ENCODE data around the gene ITSN1.

ITSN1 gene

DNA sequence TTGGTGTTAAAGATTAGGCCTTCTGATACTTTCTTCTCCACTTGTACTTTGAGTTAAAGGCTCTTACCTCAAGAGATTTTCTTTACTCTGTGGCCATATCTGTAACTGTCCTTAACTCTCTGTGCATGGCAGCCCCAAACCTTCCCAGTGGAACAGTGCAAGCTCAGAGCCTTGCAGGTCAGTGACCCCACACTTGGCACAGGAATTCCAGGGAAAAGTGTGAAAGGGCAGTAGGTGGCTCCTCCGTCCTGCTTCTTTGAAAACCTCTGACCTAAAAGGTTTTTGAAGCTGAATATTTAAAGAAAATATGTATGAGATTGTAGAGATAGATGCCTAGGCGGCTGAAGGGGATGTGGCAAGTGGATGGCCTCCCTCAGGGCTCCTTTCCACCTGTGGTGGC lies 26.3 kb downstream of the ITSN1 start:
- TF ChIP-seq, protein P1, sequence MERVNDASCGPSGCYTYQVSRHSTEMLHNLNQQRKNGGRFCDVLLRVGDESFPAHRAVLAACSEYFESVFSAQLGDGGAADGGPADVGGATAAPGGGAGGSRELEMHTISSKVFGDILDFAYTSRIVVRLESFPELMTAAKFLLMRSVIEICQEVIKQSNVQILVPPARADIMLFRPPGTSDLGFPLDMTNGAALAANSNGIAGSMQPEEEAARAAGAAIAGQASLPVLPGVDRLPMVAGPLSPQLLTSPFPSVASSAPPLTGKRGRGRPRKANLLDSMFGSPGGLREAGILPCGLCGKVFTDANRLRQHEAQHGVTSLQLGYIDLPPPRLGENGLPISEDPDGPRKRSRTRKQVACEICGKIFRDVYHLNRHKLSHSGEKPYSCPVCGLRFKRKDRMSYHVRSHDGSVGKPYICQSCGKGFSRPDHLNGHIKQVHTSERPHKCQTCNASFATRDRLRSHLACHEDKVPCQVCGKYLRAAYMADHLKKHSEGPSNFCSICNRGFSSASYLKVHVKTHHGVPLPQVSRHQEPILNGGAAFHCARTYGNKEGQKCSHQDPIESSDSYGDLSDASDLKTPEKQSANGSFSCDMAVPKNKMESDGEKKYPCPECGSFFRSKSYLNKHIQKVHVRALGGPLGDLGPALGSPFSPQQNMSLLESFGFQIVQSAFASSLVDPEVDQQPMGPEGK (CRISPR knock-in tag; IDR thresholded peaks at IDR 0.05; ENCODE audit: borderline replicate concordance): no peak
- TF ChIP-seq TOX (CRISPR knock-in tag; IDR thresholded peaks at IDR 0.05; ENCODE audit: borderline replicate concordance) (no peak), ZNF565 (CRISPR knock-in tag; conservative IDR thresholded peaks at IDR 0.05; ENCODE audit: low read depth) (no peak), SNAI2 (CRISPR knock-in tag; IDR thresholded peaks at IDR 0.05) (no peak), ZNF8 (CRISPR knock-in tag; IDR thresholded peaks at IDR 0.05) (no peak), ZFP30 (CRISPR knock-in tag; IDR thresholded peaks at IDR 0.05) (no peak), ARNTL (CRISPR knock-in tag; IDR thresholded peaks at IDR 0.05; ENCODE audit: borderline replicate concordance, low read depth) (no peak), CSDC2 (CRISPR knock-in tag; IDR thresholded peaks at IDR 0.05) (no peak), ZFP3 (CRISPR knock-in tag; IDR thresholded peaks at IDR 0.05) (no peak), ESRRG (CRISPR knock-in tag; IDR thresholded peaks at IDR 0.05) (no peak), BACH2 (CRISPR knock-in tag; IDR thresholded peaks at IDR 0.05; ENCODE audit: borderline replicate concordance) (no peak), ISL1 (CRISPR knock-in tag; IDR thresholded peaks at IDR 0.05) (no peak), GLIS3 (CRISPR knock-in tag; IDR thresholded peaks at IDR 0.05) (no peak), PPARA (CRISPR knock-in tag; IDR thresholded peaks at IDR 0.05; ENCODE audit: borderline replicate concordance) (no peak), ZC3H10 (CRISPR knock-in tag; IDR thresholded peaks at IDR 0.05) (no peak), ZNF70 (CRISPR knock-in tag; IDR thresholded peaks at IDR 0.05) (no peak), TCF4 (CRISPR knock-in tag; IDR thresholded peaks at IDR 0.05; ENCODE audit: borderline replicate concordance) (no peak), RARB (CRISPR knock-in tag; IDR thresholded peaks at IDR 0.05) (no peak)
- TF ChIP-seq, protein P2, sequence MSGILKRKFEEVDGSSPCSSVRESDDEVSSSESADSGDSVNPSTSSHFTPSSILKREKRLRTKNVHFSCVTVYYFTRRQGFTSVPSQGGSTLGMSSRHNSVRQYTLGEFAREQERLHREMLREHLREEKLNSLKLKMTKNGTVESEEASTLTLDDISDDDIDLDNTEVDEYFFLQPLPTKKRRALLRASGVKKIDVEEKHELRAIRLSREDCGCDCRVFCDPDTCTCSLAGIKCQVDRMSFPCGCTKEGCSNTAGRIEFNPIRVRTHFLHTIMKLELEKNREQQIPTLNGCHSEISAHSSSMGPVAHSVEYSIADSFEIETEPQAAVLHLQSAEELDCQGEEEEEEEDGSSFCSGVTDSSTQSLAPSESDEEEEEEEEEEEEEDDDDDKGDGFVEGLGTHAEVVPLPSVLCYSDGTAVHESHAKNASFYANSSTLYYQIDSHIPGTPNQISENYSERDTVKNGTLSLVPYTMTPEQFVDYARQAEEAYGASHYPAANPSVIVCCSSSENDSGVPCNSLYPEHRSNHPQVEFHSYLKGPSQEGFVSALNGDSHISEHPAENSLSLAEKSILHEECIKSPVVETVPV (CRISPR knock-in tag; IDR thresholded peaks at IDR 0.05): no peak
- TF ChIP-seq, protein P3, sequence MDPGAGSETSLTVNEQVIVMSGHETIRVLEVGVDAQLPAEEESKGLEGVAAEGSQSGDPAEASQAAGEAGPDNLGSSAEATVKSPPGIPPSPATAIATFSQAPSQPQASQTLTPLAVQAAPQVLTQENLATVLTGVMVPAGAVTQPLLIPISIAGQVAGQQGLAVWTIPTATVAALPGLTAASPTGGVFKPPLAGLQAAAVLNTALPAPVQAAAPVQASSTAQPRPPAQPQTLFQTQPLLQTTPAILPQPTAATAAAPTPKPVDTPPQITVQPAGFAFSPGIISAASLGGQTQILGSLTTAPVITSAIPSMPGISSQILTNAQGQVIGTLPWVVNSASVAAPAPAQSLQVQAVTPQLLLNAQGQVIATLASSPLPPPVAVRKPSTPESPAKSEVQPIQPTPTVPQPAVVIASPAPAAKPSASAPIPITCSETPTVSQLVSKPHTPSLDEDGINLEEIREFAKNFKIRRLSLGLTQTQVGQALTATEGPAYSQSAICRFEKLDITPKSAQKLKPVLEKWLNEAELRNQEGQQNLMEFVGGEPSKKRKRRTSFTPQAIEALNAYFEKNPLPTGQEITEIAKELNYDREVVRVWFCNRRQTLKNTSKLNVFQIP (CRISPR knock-in tag; IDR thresholded peaks at IDR 0.05; ENCODE audit: borderline replicate concordance, low read depth): no peak

DNA sequence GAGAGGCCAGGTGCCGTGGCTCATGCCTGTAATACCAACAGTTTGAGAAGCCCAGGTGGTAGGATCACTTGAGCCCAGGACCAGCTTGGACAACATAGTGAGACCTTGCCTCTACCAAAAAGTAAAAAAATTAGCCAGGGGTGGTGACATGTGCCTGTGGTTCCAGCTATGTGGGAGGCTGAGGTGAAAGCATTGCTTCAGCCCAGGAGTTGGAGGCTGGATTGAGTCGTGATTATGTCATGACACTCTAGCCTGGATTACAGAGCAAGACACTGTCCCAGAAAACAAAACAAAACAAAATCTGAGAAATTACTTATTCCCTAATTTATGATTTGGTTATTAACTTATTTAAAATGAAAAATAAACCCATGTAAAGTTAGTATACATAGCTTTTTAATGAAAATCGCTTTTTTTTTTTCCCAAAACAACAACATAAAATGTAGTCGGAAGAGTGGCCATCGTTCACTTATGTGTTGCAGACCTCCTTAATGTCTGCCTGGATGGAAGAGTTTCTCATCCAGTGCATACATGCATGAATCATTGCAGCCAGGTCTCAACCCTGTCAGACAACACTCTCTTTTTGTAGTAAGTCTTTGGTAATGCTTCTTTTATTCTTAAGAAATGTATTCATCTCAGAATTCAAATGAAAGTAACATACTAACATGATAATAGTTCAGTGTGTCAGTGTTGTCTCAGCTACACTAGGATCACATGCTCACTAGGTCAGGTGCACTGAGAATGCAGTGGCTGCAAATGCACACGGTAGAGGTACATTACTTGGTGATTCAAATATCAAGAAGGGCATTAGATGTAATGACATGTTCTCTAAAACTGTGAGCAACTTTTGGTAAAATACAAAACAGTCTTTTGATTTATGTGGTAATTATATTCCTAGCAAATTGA lies 28.0 kb downstream of the ITSN1 start:
- TF ChIP-seq SNAI2 (CRISPR knock-in tag; IDR thresholded peaks at IDR 0.05) (no peak), ISL1 (CRISPR knock-in tag; IDR thresholded peaks at IDR 0.05) (no peak), ZC3H10 (CRISPR knock-in tag; IDR thresholded peaks at IDR 0.05) (no peak), TOX (CRISPR knock-in tag; IDR thresholded peaks at IDR 0.05; ENCODE audit: borderline replicate concordance) (no peak), TCF4 (CRISPR knock-in tag; IDR thresholded peaks at IDR 0.05; ENCODE audit: borderline replicate concordance) (no peak), CSDC2 (CRISPR knock-in tag; IDR thresholded peaks at IDR 0.05) (no peak), BACH2 (CRISPR knock-in tag; IDR thresholded peaks at IDR 0.05; ENCODE audit: borderline replicate concordance) (no peak), ZNF565 (CRISPR knock-in tag; conservative IDR thresholded peaks at IDR 0.05; ENCODE audit: low read depth) (no peak), PPARA (CRISPR knock-in tag; IDR thresholded peaks at IDR 0.05; ENCODE audit: borderline replicate concordance) (no peak), ZFP3 (CRISPR knock-in tag; IDR thresholded peaks at IDR 0.05) (no peak), ZNF70 (CRISPR knock-in tag; IDR thresholded peaks at IDR 0.05) (no peak)
- TF ChIP-seq, protein P4, sequence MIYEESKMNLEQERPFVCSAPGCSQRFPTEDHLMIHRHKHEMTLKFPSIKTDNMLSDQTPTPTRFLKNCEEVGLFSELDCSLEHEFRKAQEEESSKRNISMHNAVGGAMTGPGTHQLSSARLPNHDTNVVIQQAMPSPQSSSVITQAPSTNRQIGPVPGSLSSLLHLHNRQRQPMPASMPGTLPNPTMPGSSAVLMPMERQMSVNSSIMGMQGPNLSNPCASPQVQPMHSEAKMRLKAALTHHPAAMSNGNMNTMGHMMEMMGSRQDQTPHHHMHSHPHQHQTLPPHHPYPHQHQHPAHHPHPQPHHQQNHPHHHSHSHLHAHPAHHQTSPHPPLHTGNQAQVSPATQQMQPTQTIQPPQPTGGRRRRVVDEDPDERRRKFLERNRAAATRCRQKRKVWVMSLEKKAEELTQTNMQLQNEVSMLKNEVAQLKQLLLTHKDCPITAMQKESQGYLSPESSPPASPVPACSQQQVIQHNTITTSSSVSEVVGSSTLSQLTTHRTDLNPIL (CRISPR knock-in tag; IDR thresholded peaks at IDR 0.05; ENCODE audit: low read depth): no peak
- TF ChIP-seq, protein P5, sequence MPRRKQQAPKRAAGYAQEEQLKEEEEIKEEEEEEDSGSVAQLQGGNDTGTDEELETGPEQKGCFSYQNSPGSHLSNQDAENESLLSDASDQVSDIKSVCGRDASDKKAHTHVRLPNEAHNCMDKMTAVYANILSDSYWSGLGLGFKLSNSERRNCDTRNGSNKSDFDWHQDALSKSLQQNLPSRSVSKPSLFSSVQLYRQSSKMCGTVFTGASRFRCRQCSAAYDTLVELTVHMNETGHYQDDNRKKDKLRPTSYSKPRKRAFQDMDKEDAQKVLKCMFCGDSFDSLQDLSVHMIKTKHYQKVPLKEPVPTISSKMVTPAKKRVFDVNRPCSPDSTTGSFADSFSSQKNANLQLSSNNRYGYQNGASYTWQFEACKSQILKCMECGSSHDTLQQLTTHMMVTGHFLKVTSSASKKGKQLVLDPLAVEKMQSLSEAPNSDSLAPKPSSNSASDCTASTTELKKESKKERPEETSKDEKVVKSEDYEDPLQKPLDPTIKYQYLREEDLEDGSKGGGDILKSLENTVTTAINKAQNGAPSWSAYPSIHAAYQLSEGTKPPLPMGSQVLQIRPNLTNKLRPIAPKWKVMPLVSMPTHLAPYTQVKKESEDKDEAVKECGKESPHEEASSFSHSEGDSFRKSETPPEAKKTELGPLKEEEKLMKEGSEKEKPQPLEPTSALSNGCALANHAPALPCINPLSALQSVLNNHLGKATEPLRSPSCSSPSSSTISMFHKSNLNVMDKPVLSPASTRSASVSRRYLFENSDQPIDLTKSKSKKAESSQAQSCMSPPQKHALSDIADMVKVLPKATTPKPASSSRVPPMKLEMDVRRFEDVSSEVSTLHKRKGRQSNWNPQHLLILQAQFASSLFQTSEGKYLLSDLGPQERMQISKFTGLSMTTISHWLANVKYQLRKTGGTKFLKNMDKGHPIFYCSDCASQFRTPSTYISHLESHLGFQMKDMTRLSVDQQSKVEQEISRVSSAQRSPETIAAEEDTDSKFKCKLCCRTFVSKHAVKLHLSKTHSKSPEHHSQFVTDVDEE (CRISPR knock-in tag; IDR thresholded peaks at IDR 0.05): no peak
- TF ChIP-seq, protein P1 (CRISPR knock-in tag; IDR thresholded peaks at IDR 0.05; ENCODE audit: borderline replicate concordance): no peak
- no peak for ATAC-seq

More for the DNA sequence above, 26.3 kb downstream of the ITSN1 start:
- no peak for ATAC-seq
